Inflammatory macrophage treated with lipopolysaccharide for 4 hours (primary cell): ENCODE measurements around the gene TRPV5.
A peak's percentile ranks its signal among the peaks of the same experiment; 100 is the strongest.

Experiments
- DNase-seq: peaks from one replicate; pipeline ENCODE4 v3.0.0-alpha.2; 2020

TRPV5 gene

DNA sequence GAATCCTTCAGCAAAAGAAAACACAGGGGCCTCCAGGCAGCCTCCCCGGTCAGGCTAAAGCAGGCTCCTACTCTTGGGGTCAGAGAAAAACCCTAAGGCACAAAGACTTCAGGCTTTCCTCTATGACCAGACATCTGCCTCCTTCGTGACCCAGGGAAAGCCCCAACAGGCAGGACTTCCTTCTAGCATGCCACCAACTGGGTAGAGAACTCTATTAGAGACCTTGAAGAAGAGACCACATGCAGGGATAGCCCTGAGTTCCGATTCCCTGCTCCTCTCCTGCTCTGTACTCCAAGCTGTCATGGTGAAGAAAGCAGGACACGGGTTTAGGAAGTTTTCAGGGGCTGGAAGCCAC, 49.3 kb downstream of the TRPV5 start:
- peak; percentile 47 for DNase-seq

DNA sequence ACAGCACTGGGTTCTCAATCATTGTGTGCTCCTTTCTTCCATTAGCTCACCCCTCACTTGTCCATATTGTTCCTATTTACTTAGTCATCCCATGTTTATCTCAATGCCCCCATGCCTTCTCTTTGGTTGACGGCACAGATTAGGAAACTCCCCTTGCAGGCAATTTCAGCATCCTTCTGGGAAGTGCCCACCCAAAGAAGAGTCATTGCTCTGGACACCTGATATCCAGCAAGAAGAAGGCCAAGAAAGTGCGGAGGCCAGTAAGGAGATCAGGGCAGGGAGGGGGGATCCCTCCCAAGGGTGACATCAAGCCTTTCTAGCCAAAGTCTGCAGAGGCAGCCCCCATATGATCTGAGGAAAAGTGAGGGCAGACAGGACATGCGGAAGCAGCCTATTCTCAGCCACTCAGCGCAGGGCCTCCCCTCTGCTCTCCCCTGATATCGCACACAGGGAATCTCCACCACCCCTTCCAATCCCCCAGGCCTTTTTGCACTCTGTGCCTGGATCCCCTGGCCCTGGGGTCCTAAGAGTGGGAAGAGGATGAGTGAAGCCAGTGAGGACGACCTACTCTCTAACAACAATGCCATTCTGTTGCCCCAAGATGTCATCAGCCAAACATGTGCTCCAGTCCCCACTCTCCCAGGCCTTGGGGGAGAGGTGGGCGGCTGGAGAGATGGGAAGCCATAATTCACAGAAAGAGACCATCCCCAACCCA, 49.8 kb downstream of the TRPV5 start:
- no peak for DNase-seq

DNA sequence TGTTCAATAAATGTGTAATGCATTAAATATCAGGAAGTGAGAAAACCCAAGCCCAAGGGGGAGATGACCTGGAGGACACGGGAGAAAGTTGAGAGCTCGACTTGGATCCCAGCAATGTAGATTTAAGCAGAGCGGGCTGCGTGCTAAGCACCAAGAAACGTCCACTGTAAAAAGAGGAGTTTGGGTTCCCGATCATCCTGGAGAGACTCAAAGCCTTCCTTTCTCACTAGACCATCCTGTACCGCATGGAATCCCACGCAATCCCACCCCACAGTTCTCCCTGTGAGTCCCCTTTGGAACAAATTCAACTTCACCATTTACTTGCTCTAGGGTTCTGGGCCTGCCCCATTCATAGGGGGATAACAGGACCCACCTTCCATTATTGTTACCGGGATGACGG, 50.4 kb downstream of the TRPV5 start:
- no peak for DNase-seq

DNA sequence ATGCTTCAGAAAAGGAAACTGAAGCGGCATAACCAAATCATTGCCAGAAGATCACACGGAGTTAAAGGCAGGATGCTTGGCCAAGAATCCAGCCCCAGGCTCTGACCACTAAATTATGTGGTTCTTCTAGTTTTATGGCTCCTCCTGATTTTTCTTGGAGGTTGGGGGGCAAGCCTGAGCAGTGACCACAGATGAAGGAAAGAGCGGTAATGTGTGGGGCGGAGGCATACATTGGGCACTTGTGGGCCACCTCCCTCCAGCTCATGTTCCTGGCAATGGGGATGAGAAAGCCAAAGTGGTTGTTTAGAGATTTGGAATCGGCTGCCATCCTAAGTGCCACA, 51.2 kb downstream of the TRPV5 start:
- DNase-seq = no peak

DNA sequence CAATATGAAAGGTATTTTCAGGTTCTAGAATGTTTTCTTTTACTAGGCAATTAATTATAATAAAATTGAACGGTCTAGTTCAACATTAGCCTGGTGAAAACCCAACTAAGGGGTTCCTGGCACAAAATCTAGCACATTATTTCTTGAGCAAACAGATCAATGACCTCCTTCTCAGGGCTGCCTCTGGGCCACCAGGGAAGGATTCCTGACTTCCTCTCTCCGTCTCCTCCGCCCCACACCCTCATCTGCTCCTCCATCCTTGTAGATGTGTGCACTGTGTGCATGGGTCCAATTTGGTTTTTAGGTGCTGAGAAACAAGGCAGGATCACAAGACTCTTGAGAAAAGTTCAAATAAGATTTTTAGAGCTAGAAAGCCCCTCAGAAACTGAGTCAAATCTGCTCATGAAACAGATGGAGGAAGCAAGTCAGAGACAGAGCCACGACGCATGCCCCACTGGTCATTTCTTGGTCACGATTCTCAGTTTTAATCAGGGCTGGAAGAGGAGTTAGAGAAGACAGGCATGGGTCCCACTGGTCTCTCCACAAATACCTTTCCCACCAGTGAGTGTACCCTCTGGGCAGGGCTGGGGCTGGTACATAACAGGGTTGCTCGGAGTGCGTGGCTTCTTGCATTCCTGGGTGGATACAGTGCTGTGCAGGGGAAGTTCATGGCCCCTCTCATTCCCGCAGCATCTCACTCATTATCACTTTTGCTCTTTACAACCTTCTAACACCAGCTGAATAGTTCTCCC, 51.8 kb downstream of the TRPV5 start:
- no peak for DNase-seq

DNA sequence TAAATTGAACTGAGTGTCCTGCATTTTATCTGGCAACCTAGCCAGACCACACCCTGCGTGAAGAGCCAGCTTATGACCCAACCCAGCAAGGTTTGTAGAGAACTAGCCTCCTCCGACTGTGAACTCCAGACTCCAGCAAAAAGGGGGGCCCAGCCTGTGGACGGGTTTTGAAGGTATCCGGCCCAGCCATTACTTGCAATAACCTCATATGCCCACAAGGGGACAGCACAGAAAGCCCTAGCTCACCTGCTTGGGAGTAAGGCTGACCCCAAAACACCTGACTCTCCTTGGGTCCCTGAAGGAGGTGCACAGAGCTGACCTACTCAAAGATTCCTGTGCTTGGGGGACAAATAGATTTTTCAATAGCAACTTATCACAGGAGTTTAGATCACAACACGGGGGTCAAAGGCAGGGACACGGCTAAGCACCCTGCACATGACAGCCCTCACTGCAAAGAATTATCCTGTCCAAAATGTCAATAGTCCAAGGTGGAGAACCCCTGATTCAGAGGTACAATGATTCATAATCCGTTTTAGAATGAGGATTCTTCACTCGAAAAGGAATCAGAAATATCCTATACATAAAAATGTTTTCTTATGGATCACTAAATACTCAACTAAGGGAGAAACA, 52.6 kb downstream of the TRPV5 start:
- peak; percentile 38 for DNase-seq

DNA sequence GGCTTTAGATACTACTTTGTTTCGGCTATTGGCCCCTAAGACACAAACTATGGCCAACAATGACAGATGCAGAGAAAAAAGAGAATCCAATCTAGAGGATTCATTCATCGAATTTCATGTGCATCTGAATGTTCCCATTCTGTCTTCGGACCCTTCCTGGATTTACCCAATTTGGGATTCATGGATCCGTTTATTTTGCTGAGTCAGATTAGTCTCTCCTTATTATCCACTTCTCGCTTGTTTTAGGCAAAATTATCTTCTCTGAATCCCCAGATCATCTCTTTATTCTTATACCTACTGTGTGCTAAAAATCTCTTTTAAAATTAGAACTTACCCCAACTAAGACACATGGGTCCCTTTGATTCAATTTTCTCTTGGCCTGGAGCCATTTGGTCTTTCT, 54.5 kb downstream of the TRPV5 start:
- no peak for DNase-seq

DNA sequence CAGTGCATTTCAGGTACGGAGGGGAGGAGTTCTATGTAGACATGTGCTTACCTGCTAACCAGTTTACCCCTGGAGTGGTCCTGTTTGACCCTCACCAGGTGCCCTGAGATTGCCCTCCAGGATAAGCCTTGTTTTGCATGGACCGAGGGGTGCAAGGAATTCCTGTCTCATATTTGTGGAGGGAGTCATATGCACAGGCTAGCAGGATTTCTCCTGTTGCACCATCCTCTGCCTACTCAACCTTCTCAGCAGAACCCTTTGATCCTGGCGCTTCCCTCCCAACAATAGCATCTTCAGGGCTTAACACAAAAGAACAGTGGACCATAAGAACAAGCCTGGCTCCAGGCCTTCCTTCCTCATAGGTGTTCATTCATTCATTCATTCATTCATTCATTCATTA, 55.2 kb downstream of the TRPV5 start:
- DNase-seq = no peak

DNA sequence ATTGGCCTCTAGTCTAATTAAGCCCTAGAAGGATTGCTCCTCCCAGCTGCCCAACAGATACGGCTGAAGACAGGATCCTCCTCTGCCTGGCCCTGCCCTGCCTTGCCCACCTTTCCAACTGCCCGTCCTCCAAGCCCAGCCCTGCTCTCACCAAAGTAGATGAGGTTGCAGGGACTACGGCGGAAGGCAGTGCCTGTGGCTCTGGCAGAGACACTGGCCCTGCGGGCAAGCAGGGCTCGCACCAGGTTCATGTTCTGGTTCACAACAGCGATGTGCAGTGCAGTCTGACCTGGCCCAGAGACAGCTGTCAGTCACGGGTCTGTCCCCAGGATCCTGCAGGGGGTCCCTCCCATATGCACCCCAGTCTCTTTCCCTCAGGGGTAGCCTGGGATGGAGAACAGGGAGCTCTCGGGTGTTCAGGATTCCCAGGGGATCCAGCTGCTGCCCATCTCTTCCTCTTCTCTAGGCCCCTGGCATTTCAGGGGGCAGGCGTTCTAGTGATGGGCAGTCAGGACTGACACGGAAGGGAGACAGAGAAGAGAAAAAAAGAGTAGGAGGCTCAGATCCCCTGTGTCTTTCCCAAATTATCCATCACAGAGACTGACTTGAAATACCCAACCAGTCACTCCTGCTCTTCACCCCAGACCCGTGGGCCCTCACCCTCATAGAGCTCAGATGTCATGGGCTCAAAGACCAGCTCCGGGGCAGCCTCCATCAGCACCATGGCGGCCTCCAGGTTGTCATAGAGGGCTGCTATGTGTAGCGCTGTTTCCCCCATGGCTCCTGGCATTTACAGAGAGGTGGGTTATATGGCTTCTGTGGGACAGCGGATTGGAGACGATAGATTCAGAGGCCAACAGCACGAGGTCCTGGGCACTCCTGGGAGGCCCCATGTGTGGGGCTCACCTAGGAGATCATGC, 56.3 kb downstream of the TRPV5 start:
- no peak for DNase-seq

DNA sequence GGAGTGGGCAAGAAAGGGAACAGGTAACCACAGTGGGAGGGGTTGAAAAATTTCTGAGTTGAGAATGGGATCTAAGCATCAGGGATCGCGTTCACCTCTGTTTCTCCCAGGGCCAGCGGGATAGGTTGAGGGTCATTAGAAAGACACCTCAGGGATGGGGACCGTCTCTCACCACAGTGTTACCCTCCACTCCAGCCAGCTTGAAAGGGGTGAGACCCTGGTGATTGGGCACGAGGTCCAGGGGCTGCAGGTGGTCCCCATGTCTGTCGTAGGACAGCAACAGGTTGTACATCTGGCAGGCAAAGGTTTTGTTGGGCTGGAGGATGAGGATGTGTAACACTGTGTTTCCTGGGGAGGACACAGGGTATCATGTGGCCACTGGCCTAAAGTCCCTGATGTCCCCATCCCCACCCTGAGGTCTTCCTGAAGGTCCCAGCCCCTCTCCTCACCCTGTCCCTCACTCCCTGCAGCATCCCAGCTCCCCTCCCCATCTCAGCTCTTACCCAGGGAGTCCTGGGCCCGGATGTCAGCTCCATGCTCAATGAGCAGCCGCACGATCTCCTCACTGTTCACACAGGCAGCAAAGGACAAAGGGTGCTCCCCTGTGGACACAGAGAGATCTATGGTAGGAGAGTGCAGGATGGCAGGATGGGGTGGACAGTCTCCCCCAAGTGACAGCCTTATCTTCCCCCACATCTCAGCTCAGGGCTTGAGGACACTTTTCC, 57.1 kb downstream of the TRPV5 start:
- no peak for DNase-seq

DNA sequence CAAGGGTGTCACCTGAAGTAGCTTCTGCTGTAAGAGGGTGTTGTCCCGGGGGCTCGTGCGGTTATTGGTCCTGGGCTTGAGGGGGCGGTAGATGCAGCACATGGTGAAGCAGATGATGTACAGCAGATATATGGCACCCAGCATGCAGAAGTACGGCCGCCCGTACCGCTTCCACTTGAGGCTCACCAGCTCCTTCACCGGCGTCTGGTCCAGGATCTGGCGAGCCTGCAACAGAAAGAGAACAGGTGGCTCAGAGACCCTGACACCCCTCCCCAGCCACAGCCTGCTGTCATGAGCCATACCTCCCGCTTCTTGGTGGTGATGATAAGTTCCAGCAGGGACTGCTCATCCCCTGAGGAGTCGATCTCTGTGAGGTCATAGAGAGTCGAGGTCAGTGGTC, 58.1 kb downstream of the TRPV5 start:
- DNase-seq = no peak

DNA sequence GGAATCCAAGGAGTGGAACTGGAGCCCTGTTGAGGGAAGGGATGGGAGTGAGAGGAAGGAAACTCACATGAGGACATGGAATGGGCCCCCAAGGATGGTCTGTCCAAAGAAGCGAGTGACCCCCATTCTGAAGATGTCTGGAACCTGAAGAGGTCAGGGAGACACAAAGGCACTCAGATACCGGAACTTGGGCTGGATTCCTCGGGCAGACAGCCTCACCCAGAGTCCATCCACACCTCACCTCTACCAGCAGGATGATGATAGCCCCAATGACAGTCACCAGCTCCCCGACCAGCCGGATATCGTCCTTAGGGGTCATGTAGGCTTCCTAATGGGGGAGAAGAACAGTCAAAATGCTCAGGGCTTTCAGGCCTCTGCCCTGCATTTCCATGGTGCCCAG, 58.7 kb downstream of the TRPV5 start:
- no peak for DNase-seq

DNA sequence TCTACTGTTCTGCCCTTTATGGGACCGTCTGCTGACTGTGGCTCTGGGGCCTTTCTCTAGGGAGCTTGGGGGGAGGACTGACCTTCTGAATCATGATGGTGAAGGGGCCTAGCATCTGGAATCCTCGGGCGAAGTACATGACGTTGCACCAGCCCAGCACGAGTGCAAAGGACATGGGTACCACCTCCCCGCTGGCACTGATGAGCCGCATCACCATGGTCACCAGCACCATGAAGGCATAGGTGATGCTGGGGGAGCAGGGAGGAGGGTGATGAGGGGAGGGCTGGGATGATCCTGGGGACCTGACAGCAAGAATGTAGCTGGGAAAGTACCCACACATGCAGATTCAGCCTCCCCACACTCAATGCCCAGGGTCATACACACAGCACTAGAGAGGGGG, 59.1 kb downstream of the TRPV5 start:
- DNase-seq = no peak

DNA sequence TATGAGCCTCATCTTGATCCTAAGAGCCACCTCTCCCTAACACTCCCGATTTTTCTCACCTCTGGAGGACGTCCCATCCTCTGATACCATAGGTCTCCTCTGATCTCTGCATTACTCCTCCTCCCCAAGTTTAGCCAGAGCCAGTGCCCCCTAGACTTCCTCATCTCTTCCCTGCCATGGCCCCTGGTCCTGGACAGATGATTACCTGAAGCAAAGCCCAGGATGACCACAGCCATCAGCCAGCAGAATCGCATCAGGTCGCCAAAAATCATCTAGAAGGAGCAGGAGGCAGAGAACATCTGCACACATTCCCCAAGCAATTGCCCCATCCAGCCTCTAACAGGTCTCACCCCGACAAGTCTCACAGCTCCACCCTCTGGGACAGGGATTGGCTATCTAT, 59.7 kb downstream of the TRPV5 start:
- no peak for DNase-seq

DNA sequence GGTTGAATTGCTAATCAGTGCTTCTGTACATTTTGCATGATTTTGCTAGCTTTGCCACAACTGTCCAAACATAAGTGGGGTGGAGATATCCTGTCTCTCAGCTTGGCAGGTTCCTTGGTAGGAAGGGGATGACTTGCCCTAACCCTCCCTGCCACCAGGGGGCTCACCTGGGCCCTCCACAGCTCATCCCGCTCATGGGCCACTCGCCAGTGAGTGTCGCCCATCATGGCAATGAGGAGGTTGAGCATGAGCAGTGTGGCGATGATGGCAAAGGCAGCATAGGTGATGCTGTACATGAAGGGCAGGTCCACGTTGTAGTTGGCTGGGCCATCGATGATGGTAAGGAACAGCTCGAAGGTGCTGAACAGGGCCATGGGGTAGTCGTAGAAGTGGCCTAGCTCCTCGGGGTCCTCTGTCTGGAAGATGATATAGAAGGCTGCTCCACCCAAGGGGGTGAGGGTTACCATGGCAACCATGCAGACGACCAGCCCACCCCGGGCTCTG, 60.2 kb downstream of the TRPV5 start:
- peak; percentile 20 for DNase-seq

DNA sequence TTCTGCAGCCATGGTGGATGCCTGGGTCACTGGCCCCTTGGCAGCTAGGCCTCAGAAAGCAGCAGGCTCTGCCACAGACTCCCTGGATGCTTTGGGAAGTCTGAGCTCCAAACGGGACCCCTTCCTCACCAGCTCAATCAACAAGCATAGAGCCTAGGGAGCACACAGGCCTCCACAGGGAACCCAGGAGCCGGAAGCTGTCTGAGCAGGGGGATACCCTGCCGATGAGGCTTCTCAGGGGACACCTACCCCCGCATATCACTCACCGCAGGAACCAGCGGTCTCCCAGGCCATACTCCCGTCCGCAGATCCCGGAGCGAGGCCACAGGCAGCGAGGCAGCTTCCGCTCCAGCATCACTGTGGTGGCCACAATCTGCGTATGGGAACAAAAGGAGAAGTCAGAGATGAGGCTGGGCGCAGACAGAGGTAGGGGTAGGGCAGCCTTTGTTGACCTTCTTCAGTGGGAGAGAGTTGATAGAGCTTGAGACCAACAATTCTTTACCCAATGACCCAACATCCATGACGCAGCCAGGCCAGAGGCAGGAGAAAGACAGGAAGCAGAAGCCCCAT, 61.4 kb downstream of the TRPV5 start:
- DNase-seq = no peak

DNA sequence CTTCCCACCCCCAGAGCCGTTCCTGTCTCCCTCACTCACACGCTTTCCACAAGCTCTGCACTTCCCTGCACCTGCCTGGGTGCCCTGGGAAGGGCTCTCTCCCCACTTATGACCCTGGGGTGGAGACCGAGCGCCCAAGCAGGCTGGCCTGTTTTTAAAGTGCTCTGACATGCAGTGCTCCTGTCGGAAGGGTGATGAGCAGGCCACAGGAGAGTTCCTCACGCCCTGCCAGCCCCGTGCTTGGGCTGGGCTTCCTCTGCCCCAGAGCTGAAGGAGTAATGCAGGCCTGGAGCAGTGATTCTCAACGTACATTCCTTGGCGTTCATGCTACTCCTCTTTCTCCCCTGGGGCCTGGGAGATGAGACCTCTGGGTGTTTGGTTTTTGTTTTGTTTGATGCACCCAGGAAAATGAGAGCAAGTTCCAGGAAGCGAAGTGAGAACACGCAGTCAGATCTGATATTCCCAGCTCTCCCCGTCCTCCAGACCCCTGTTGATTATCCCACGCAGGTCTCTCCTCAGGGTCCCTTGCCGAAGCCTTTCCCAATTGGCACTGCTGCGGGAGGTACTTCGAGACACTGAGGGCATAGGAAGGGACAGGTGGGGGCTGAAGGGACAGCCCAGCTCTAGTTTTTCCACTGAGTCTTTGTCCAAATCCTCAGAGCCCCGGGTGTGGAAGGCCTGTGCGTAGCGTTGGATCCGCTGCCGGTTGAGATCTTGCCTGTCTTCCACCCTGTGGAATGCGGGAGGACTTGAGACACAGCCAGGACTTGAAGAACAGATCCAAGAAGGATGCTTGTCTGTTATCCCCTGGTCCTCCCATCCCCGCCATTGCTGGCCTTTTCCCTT, 62.1 kb downstream of the TRPV5 start:
- no peak for DNase-seq

DNA sequence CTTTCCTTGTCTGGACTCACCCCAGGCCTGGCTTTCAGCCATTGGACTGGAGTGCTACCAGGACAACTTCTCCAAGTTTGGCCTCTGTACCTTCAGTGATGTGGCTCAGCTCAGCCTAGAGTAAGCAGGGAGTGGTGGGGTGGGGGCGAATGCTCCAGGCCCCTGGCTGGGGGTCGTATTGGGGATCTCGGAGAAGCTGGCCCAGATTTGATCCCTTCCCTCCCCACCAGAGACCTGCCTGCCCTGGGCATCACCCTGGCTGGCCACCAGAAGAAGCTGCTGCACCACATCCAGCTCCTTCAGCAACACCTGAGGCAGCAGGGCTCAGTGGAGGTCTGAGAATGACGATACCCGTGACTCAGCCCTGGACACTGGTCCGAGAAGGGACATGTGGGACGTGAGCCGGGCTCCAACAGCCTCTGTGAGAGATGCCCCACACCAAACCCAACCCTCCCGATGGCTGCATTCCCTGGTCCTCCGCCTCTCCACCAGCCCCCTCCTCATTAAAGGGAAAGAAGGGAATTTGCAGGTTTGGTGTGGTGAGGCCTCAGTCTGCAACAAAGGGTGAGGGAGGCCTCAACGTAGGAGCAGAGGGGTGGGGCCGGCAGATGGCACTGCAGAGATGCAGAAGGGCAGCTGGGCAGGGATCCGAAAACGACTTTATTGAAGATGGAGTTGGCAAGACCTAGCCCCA, 62.8 kb downstream of the TRPV5 start:
- DNase-seq = no peak

DNA sequence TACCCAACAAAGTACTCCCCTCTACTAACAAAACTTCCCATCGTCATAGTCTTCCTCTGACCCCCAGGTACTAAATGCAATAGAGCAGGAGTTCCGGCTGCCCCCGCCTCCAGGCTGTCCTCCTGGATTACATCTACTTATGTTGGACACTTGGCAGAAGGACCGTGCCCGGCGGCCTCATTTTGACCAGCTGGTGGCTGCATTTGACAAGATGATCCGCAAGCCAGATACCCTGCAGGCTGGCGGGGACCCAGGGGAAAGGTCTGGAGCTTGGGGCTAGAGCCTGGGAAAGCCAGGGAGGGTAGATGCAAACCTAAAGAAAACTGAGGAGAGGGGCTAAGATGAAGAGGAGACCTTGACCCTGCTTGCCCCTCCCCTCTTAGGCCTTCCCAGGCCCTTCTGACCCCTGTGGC, 63.4 kb downstream of the TRPV5 start:
- DNase-seq = no peak

DNA sequence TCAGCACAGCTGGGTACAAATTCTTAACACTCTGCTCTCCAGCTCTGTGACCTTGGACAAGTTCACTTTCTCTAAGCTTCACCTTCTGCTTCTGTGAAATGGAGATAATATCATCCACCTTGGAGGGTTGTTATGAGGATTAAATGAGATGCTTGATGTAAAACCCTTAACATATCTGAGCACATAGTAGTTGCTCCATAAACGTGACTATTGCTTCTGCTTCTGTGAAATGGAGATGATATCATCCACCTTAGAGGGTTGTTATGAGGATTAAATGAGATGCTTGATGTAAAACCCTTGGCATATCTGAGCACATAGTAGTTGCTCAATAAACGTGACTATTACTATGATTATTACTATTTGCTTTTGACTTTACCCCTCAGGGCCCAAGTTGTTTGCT, 64.1 kb downstream of the TRPV5 start:
- DNase-seq = no peak
